Loucy (cell line): ENCODE results near the gene NRN1.

Source experiments
- EZH2phosphoT487 ChIP-seq: fragments of 200-600 bp; IDR thresholded peaks from 2 replicates; pipeline ENCODE4 v1.6.1; 2018; ENCODE audit warnings: antibody characterized with exemption, mild to moderate bottlenecking, moderate library complexity, borderline replicate concordance
- TF ChIP-seq, protein P1 (sequence below): fragments of 200-600 bp; sonication (generic); conservative IDR thresholded peaks from 2 replicates; pipeline ENCODE4 v1.5.1; 2014; ENCODE audit warnings: mild to moderate bottlenecking, antibody characterized with exemption, low read length

DNA sequence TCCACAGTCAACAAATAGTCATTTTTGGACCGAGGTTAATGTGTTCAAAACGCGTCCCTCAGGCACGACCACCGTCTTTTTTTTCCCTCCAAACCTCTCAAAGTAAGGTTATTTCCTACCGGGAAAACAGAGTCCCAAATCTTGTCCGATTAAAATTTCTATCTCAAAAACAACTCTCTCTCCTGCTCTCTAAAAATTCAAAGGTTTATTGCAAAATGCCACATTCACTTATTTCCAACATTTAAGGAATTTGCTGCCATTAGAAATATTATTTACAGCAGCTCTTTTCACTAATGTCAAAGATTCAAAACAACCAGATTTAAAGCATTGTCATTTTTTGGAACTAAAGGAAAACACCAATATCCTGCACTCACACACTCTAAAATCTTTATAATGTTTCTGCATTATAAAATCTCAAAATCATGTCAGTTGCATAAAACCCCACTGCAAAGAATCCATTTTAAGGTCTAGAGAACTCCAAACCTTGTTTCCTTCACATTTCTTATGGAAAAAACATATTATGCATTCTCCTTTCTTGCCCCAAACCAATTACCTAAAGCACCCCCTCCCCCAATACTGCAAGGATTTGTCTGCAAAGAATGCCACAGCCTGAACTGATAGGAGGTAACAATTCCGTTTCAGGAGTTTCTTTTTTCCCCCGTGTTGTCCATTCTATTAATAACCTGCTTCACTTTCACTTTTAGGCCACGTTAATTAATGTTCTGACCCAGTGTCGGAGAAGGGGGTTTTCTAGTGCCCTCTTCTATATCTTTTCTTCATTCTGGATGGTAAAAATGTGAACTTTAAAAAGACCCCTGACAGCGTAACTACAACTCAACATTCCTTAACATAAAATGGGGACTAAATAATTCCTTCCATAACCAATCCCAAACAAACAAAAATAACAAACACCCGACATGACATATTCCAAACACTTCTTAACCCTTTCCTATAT is 1.4 kb downstream of the NRN1 start:
- TF ChIP-seq, protein P1, sequence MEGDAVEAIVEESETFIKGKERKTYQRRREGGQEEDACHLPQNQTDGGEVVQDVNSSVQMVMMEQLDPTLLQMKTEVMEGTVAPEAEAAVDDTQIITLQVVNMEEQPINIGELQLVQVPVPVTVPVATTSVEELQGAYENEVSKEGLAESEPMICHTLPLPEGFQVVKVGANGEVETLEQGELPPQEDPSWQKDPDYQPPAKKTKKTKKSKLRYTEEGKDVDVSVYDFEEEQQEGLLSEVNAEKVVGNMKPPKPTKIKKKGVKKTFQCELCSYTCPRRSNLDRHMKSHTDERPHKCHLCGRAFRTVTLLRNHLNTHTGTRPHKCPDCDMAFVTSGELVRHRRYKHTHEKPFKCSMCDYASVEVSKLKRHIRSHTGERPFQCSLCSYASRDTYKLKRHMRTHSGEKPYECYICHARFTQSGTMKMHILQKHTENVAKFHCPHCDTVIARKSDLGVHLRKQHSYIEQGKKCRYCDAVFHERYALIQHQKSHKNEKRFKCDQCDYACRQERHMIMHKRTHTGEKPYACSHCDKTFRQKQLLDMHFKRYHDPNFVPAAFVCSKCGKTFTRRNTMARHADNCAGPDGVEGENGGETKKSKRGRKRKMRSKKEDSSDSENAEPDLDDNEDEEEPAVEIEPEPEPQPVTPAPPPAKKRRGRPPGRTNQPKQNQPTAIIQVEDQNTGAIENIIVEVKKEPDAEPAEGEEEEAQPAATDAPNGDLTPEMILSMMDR = no peak
- TF ChIP-seq EZH2phosphoT487 = no peak
